Tibial artery (tissue), 4 donors: ENCODE data around the gene PTPRN2.

ENCODE experiments used
- DNase-seq, 2 donors: peaks; one replicate each; pipeline ENCODE4 v3.0.0-alpha.2; 2019
- H3K27ac ChIP-seq, 2 donors: fragments of 200-600 bp; sonication (generic) in 1 of 2; 1 replicate in 1 of 2; 2 replicates in 1 of 2; pipeline ENCODE4 v1.5.1; 2018 to 2019; ENCODE audit warnings: mild to moderate bottlenecking in 1 of 2
- H3K27me3 ChIP-seq, 2 donors: fragments of 200-600 bp; sonication (generic) in 1 of 2; one replicate each; pipeline versions ENCODE4 v1.5.1 to v1.6.0; 2016 to 2019
- H3K36me3 ChIP-seq, 3 donors: fragments of 200-600 bp; sonication (generic) in 2 of 3; one replicate each; pipeline ENCODE4 v1.5.1; 2016 to 2019; ENCODE audit warnings: mild to moderate bottlenecking in 2 of 3
- H3K4me1 ChIP-seq, 4 donors: fragments of 200-600 bp; sonication (generic) in 2 of 4; 1 replicate in 3 of 4; 2 replicates in 1 of 4; pipeline ENCODE4 v1.5.1; 2016 to 2019
- H3K4me3 ChIP-seq, 2 donors: fragments of 200-600 bp; sonication (generic) in 1 of 2; 1 replicate in 1 of 2; 2 replicates in 1 of 2; pipeline ENCODE4 v1.5.1; 2018 to 2019; ENCODE audit warnings: mild to moderate bottlenecking in 2 of 2
- H3K9me3 ChIP-seq, 3 donors: fragments of 200-600 bp; sonication (generic) in 1 of 3; one replicate each; pipeline ENCODE4 v1.5.1; 2016 to 2019
- CTCF ChIP-seq, 2 experiments: fragments of 200-600 bp in 1 of 2; fragments of 450-650 bp in 1 of 2; IDR thresholded peaks; one replicate each; pipeline ENCODE4 v1.5.1; 2017 to 2019; ENCODE audit warnings: antibody characterized with exemption in 2 of 2, mild to moderate bottlenecking in 1 of 2, moderate library complexity in 1 of 2
- intact Hi-C: fragments of 100-400 bp; cut with DNase I; formaldehyde crosslinking; loops from one replicate; pipeline ENCODE4 v1.15.0; 2023; ENCODE audit warnings: low total_unique reads

The PTPRN2 gene

DNA sequence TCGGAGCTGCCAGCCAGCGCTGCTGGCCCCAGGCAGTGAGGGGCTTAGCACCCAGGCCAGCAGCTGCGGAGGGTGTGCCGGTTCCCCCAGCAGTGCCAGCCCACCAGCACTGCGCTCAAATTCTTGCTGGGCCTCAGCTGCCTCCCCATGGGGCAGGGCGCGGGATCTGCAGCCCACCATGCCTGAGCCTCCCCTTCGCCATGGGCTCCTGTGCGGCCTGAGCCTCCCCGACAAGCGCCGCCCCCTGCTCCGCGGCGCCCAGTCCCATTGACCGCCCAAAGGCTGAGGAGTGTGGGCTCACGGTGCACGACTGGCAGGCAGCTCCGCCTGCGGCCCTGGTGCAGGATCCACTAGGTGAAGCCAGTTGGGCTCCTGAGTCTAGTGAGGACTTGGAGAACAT is 525.0 kb downstream of the PTPRN2 start:
- Histone ChIP-seq H3K4me3 (no peak overlapping the region), H3K27ac (no peak overlapping the region), H3K9me3 (peaks cover 0 to 14% (median 0%) of the 10 kb centered on the region in 3 donors), H3K4me1 (no peaks in the 10 kb centered on the region), H3K27me3 (peaks cover 0 to 13% of the 10 kb centered on the region in 2 donors), H3K36me3 (no peaks in the 10 kb centered on the region)
- TF ChIP-seq CTCF (IDR thresholded peaks at IDR 0.05) = no peak
- intact Hi-C loops = no loop called here
- DNase-seq = no peak

- H3K27ac ChIP-seq = no peak overlapping the region
- no peak for DNase-seq
- H3K9me3 ChIP-seq = peaks cover 0 to 14% (median 0%) of the 10 kb centered on the region in 3 donors
- peaks cover 0 to 7% of the 10 kb centered on the region in 2 donors for H3K27me3 ChIP-seq
- intact Hi-C loops = no loop called here
- H3K4me3 ChIP-seq = no peak overlapping the region
- TF ChIP-seq CTCF (IDR thresholded peaks at IDR 0.05) = no peak
- H3K4me1 ChIP-seq = no peaks in the 10 kb centered on the region
- no peaks in the 10 kb centered on the region for H3K36me3 ChIP-seq
Measured at GRCh38 chr7:158061884-158062656, 525.6 kb downstream of the PTPRN2 start.

DNA sequence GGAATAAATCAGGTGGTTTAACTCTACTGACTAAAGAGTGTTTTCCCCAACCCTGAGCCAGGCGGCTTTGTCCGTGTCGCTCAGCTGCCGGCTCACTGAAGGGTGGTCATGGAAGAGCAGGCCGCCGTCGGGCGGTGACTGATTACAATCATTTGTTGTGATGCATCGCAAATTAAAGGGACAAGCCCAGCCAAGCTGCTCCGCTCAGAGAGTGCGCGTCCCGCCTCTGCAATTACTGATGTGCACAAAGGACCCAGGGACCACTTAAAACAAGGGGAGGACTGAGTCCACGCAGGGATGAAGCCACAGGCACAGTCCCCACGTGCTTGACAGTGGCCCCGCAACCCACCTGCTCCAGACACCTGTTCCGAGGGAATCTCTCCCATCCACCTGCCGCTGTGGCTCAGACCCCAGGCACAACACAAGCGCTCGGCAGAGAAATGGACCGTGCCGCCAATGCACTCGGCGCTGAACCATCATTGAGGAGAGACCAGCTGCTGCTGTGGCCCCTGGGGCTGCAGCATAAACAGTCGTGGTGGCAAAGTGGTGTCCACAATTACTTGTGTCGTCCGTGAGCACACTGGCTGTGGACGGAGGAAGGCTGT is 526.5 kb downstream of the PTPRN2 start:
- Histone ChIP-seq H3K4me1 (no peaks in the 10 kb centered on the region), H3K4me3 (no peak overlapping the region), H3K36me3 (no peaks in the 10 kb centered on the region), H3K9me3 (peaks cover 0 to 14% (median 0%) of the 10 kb centered on the region in 3 donors), H3K27ac (no peak overlapping the region), H3K27me3 (peaks cover 0 to 7% of the 10 kb centered on the region in 2 donors)
- intact Hi-C loops = no loop called here
- peak in 1 of 2 donors; percentile 45 for DNase-seq
- TF ChIP-seq CTCF (IDR thresholded peaks at IDR 0.05) = no peak

DNA sequence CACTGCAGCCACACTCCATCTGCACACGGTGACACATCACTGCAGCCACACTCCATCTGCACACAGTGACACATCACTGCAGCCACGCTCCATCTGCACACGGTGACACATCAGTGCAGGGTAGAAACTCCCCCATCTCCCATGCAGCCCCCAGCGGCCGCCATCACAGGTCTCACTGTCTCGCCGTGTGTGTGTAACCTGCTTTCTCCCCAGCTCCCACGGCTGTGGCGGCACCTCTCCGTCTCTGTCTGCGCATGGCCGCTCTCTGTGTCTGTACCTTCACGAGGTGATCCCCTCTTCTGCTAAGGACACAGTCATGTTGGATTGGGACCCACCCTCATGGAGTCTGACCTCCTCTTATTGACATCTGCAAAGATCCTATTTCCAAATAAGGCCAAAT is 527.4 kb downstream of the PTPRN2 start:
- H3K36me3 ChIP-seq = no peaks in the 10 kb centered on the region
- no peak for TF ChIP-seq CTCF (IDR thresholded peaks at IDR 0.05)
- no peaks in the 10 kb centered on the region for H3K4me1 ChIP-seq
- H3K4me3 ChIP-seq = no peak overlapping the region
- intact Hi-C loops = no loop called here
- peaks cover 0 to 14% (median 0%) of the 10 kb centered on the region in 3 donors for H3K9me3 ChIP-seq
- DNase-seq = peak in 1 of 2 donors; percentile 37
- H3K27ac ChIP-seq = no peak overlapping the region
- peaks cover 0 to 7% of the 10 kb centered on the region in 2 donors for H3K27me3 ChIP-seq

- Histone ChIP-seq H3K4me1 (no peaks in the 10 kb centered on the region), H3K27me3 (no peaks in the 10 kb centered on the region), H3K27ac (no peak overlapping the region), H3K9me3 (peaks cover 0 to 7% (median 0%) of the 10 kb centered on the region in 3 donors), H3K36me3 (no peaks in the 10 kb centered on the region), H3K4me3 (no peak overlapping the region)
- intact Hi-C loops = no loop called here
- peak in 1 of 2 donors; percentile 45 for DNase-seq
- TF ChIP-seq CTCF (IDR thresholded peaks at IDR 0.05) = no peak
Measured at GRCh38 chr7:158057446-158057845, 530.2 kb downstream of the PTPRN2 start.
